ENCODE results near the gene ECD. TPM values are rescaled to one million over a fixed set of nuclear protein-coding genes. Genes with fewer than 3 reads are reported as not detected.

Gene ECD
- total and polyA plus RNA-seq, 10 of the 15 experiments (the other 5 are each of a cell fraction or from before 2014, with no cell fraction given): 27.3 to 61.6 (median 44.0) TPM

DNA sequence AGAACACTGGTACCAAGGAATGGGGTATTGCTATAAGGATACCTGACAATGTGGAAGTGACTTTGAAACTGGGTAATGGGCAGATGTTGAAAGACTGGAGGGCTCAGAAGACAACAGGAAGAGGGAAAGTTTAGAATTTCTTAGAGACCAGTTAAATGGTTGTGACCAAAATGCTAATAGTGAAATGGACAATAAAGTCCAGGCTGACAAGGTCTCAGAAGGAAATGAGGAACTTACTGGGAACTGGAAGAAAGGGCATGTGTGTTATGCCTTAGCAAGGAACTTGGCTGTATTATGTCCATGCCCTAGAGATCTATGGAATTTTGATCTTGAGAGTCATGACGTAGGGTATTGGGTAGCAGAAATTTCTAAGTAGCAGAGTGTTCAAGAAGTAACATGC lies 38.1 kb upstream of the ECD start (continued):
- TF ChIP-seq, protein P1, sequence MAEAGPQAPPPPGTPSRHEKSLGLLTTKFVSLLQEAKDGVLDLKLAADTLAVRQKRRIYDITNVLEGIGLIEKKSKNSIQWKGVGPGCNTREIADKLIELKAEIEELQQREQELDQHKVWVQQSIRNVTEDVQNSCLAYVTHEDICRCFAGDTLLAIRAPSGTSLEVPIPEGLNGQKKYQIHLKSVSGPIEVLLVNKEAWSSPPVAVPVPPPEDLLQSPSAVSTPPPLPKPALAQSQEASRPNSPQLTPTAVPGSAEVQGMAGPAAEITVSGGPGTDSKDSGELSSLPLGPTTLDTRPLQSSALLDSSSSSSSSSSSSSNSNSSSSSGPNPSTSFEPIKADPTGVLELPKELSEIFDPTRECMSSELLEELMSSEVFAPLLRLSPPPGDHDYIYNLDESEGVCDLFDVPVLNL (IDR thresholded peaks at IDR 0.05; ENCODE audit: low read depth, low read length): no peak
- TF ChIP-seq ZNF592 (IDR thresholded peaks at IDR 0.05): no peak
- no peak for TF ChIP-seq GATAD2B (conservative IDR thresholded peaks at IDR 0.05; ENCODE audit: low read depth)
- TF ChIP-seq KAT2A (conservative IDR thresholded peaks at IDR 0.05; ENCODE audit: control insufficient read depth, low read depth, low read length): no peak

- no peaks in the 10 kb centered on the region for H3K79me2 ChIP-seq (ENCODE audit: control insufficient read depth, insufficient read depth, low read length)
- SMC1A ChIA-PET (ENCODE audit: uncharacterized antibody, unreplicated experiment): no interaction called here
- no TSS peak for BruUV-seq (replicated peaks)
- TF ChIP-seq RAD51 (IDR thresholded peaks at IDR 0.05) (no peak), EP300 (IDR thresholded peaks at IDR 0.05; ENCODE audit: borderline replicate concordance in 1 of 2, control insufficient read depth in 1 of 2, low read depth in 2 of 2, low read length in 2 of 2) (no peak), NFIC (IDR thresholded peaks at IDR 0.05; ENCODE audit: low read depth, low read length) (no peak)
- H3K4me2 ChIP-seq (ENCODE audit: control insufficient read depth, insufficient read depth): no peak overlapping the region
- FAIRE-seq (no peak), ATAC-seq (no peak), DNase-seq (ENCODE audit: low read depth, low spot score) (no peak)
- H3K27ac ChIP-seq (ENCODE audit: control insufficient read depth, insufficient read depth): no peak overlapping the region
- H3K4me1 ChIP-seq (ENCODE audit: control insufficient read depth, insufficient read depth, low read length): no peaks in the 10 kb centered on the region
- H2AFZ ChIP-seq (ENCODE audit: control insufficient read depth, low read depth, low read length): no peak overlapping the region
- CTCF ChIA-PET: no interaction called here
- no peaks in the 10 kb centered on the region for H3K9me3 ChIP-seq (replicated peaks; ENCODE audit: control insufficient read depth, insufficient read depth, low read length)
- H3K36me3 ChIP-seq (ENCODE audit: control insufficient read depth in 2 of 2, insufficient read depth in 2 of 2, low read length in 1 of 2): no peaks in the 10 kb centered on the region
- intact Hi-C loops (cut with micrococcal nuclease; ENCODE audit: unreplicated experiment): no loop called here
- no peaks in the 10 kb centered on the region for H3K27me3 ChIP-seq (replicated peaks in 1 of 2; ENCODE audit: control insufficient read depth in 2 of 2, insufficient read depth in 2 of 2, low read length in 1 of 2)
- no peak overlapping the region for H3K4me3 ChIP-seq
- in situ Hi-C loops (cut with MboI): no loop called here
- H3K9ac ChIP-seq (ENCODE audit: control insufficient read depth, insufficient read depth, low read length): no peak overlapping the region
- 74% methylated on average over 3 of the region's 3 CpGs for WGBS (ENCODE audit: insufficient coverage, insufficient replicate concordance, low lambda C conversion rate, missing lambda C conversion rate)
- no peaks in the 10 kb centered on the region for H4K20me1 ChIP-seq (ENCODE audit: control insufficient read depth, insufficient read depth)
- RAD21 ChIA-PET (ENCODE audit: unreplicated experiment): no interaction called here
- POLR2A ChIA-PET: no interaction called here
Observed at GRCh38 chr10:73205081-73205480, 37.3 kb upstream of the ECD start.
